Measurements from ENCODE around the gene PCNA.

The PCNA gene

DNA sequence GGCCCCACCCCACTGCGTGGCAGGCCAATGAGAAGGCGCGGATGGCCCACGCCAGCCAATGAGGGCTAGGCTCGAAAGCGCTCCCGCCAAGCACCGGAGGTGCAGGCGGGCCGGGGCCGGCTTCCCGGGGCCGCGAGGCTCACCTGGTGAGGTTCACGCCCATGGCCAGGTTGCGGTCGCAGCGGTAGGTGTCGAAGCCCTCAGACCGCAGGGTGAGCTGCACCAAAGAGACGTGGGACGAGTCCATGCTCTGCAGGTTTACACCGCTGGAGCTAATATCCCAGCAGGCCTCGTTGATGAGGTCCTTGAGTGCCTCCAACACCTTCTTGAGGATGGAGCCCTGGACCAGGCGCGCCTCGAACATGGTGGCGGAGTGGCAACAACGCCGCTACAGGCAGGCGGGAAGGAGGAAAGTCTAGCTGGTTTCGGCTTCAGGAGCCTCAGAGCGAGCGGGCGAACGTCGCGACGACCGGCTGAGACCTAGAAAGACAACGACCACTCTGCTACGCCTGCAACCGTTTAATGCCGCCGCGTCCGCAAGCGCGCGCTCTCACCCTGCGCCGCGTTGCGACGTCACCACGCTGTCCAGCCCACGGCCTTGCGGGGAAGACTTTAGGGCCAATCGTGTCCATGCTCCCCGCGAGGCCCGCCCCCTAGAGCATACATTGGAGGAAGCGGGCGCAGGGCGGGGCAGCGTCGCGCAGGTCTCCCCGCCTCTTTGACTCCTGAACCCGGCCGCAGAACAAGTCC is at the start of gene PCNA:
Gene PCNA, minus strand, starts transcription at position 524 of the 750 bp plus-strand sequence. Its CDS starts 160 bp downstream, at position 364.
- DNase-seq, result peak; percentile 98

DNA sequence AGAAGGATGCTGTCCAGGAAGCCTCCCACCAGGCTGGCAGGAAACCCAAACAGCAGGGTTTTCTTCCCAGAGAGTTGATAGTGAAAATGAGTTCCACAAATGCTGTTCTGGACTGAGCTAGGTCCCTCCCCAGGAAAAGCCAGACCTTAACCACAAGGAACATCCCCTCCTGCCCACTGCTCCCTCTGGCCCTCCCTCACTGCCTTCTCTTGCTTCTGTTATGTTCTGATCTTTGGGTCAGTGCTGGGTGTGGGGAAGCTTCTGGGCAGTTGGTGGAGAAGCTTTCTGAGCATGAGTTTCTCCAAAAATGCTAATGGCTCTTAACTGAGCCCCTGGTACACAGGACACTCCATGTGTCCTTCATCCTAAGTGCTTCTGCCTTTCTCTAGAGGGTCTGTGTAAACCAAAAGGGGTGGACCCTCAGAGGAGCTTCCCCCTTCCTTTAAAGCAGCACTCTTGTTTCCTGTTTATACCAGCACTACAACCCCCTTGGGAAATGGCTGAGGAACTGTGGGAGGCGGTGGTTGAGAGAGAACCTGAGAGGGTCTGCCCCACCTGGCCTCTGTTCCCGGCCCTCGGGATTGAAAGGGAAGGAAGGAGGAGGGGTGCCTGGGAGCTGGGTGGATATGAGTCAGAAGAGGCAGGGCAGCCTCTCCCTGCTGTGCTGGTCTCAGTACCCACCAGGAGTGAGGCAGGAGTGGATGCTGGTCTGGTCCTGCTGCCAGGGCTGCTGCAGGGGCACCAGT is 49.1 kb upstream of the PCNA start:
- DNase-seq, result no peak

DNA sequence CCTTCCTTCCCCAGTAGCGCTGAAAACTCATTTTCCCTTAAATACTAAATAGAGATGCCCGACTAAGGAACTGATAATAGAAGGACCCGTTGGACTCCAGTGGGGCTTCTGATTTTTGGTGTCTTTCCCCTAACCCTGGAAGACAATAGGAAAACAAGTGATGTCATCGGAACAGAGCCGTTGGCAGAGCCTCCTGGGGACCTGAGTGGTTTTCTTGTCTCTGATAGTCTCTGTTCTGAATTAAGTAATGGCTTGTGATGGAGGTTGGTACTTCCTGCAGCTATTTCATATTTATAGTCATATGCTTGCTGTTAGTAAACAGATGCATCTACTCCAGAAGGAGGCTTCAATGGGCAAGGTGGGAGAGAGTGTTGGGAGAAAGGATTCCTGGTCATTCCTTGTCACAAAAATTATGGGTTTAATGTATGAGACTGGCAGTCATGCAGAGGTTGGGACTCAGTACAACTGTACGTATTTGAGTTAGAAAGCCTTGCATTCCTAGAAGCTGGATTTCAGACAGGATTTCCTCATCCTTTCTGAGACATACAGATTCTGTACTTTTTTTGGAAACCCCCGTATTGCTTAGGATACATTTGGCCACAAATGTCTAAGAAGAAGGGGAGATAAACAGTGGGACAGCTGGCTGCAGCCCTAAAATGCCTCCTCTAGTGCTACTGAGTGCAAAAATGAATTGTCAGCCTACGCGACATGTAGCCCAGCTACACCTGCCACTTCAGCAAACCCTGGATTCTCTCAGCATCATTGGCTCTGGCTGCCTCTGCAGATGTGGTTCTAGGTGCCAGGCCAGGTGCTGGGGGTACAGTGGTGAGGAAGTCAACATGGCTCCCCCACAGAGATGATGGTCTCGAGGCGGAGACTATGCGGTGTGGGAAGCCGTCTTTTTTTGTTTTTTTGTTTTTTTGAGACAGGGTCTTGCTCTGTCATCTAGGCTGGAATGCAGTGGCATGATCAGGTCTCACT is 45.2 kb upstream of the PCNA start:
- DNase-seq, result no peak

DNA sequence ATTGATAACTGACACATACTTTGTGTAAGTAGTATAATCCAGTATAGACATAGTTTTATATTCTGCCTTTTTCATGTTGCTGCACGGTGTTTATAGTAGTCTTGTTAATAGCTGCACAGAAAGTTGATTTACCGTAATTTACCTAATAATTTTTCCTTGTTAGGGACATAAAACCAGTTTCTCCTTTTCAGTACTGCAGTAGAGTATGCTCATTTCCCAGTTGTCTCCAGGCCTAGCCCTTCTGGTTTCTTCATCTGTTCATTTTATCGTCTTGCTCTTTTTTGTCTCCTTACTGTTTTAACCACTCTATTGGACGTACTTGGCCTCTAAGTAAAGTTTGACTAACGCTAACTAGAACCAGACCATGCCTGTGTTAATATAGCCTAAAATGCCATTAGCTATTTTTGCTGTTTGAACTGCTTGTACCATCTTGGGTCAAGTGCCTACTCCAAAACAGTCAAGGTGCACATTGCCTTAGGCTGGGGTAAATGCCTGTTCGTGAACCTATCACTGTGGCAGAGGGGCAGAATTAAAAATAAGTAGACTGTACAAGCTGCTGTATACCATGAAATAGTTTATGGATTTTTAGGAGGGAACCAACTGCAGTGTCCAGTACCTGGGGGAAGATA is 41.9 kb upstream of the PCNA start:
- DNase-seq, result no peak

DNA sequence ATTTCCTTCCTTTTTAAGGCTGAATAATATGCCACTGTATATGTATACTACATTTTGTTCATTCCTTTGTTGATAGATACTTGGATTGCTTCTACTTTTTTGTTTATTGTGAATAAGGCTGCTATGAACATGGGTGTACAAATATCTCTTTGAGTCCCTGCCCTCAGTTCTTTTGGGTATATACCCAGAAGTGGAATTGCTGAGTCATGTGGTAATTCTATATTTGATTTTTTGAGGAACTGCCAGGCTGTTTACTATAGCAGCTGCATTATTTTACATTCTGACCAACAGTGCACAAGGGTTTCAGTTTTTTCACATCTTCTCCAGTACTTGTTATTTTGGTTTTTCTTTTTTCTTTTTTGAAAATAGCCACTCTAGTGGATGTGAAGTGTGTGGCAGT is 41.1 kb upstream of the PCNA start:
- no peak for DNase-seq

DNA sequence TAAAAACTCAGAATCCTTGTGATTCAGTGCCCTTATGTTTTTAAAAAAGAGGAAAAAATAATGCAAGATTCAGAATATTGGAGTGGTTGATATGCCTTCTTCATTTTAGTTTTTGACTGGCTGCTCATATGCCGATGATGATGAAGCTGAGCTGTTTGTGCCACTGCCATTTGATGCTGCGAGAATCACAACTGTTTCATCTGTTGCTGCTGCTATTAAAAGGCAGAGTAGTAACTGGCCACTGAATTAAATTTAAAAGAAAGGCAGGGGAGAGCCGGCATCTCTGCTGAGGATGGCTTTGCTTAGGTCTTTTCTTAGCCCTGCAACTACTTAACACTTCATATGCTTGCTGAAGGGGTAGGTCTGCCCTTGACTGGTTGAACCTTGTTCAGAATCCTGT is 40.2 kb upstream of the PCNA start:
- no peak for DNase-seq

DNA sequence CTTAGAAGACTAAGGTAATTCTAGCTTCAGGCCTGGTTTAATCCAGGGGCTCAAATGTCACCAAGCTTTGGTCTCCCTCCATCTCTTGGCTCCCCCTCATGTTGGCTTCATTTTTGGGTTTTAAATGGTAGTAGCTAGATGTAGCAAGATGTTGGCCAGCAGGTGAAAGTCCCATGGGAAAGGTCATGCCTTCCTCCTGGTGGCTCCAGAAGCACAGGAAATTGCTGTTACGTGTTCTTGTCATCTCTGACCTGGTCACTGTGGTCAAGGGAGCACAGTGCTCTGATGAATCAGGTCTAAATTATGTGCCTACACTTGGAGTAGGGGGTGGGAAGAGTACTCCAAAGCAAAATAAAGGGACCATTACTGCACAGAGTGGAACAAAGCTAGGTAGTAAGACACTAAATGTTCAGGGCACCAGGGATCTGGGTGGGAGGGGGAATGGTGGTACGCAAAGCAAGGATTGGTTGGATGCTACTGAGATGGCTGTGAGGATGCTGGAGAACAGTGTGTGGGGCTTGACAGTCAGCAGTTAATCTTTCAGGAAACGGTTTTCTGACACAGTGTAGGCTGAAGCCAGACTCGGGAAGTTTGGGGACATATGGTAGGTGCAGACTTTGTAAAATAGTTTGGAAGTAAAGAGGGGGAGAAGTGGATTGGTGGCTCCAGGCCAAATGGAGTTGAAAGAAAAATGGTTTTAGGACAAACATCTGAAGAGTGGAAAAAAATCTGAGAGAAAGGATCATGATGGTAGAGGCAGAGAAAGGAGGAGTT is 37.1 kb upstream of the PCNA start:
- DNase-seq, result no peak

DNA sequence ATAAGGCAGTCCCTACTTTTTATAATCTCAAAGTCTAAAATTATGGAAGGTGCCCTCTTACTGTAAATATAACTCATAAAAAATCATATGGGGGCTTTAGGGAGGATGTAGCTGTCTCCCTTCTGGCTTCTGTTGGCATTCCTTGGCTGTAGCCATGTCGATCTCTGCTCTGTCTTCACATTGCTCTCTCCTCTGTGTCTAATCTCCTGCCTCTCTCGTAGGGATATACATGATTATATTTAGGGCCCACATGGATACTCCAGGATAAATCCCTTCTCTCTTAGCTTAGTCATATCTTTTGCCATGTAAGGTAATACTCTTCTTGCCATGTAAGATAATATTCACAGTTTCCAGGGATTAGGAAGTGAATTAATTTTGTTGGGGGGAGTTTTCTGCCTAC is 35.6 kb upstream of the PCNA start:
- no peak for DNase-seq

DNA sequence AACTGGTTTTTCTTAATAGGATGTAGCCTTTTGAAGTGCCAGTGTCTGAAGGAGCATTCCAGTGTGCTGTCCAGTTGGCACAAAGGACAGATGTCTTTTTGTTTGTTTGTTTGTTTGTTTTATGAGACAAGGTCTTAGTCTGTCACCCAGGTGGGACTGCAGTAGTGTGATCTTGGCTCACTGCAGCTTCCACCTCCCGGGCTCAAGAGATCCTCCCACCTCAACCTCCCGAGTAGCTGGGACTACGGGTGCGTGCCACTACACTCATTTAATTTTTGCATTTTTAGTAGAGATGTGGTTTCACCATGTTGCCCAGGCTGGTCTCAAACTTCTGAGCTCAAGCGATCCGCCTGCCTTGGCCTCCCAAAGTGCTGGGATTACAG is 34.8 kb upstream of the PCNA start:
- DNase-seq, result no peak

DNA sequence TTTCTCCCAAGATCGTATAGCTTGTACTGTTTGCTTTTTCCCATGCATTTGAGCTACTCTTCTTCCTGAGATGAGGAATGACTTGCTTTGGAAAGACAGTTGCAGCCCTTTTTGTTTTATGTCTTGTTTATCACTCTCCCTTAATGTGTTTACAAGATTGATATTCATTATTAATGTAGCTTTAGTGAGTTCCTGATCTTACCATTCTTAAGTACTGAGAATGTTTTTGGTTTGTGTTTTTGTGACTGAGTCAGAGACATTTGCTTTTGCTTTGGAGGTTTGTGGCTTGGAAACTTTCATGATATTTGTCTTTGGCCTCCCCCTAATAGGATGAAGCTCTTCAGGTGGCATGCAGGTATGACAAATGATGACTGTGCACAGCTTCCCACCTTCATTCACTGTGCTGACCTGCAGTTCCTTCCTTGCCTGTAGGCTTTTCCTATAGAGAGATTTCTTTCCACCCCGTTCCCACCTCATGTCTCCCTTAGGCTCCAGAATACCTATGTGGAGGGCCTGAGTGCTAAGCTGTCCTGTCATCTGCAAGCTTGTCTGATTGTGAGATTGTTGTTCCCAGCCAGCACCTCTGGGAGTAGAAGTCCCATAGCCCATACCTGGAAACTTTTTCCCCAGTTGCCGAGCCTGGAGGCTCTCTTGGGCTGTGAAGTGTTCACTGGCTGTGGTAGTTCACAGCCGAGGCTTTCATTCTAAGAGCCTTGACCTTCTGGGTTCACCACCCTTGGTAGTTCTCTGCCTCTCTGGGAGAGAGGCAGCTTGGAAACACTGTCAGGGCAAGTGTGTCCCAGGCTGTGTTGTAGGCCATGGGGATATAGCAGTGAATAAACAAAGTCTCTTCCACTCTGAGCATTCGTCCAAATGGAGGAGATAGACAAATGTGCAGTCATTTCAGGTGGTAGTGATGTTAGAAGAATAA is 34.1 kb upstream of the PCNA start:
- no peak for DNase-seq

DNA sequence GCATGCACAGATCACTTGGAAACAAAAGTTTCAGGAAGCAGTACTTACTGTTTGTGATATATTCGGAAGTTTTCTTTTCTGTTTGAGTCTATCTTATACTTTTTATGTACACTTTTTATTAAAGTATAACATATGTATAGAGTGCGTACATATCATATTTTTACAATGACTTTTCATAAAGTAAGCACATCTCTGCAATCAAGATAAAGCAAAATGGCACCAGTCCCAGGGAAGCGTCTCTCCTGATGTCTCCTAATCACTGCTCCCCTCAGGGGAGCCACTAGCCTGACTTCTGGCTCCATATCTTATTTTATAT is 33.4 kb upstream of the PCNA start:
- no peak for DNase-seq

DNA sequence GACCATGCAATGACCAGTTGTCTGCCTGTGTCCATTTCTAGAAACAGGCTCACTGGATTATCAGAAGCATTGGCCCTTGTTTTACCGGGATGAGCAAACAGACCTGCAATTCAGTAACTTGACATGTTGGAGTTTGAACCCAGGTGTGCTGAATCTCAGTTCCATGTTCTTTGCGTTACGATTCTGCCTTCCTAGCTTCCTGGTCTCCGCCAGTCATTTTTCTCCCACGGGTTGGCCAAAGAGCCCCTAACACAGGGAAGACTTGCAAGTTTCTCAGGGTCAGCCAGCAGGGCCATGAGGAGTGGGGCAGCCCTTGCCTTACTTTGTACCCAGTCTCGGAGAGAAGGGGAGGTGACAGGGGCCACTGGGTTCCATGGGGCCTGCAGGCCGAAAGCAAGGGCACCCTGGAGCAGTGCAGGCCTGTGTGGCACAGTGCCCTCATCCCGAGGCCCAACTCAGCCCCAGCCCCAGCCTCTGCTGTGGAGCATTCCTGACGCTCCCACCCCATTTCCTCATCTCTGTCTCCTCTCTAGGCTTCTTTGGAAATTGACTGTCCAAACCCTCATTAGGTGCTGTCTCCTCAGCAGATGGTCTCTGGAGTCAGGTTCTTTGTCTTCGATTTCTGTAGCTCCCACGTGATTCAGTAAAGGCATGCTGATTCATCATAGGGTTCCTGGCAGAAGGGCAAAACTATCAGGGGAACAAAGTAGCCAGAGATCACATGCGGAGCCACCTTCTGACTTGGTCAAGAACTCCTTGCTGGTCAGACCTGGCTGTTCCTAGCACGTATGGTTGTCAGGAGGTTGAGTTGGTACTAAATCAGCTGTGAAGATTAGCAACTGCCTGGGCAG is 30.7 kb upstream of the PCNA start:
- DNase-seq, result no peak

DNA sequence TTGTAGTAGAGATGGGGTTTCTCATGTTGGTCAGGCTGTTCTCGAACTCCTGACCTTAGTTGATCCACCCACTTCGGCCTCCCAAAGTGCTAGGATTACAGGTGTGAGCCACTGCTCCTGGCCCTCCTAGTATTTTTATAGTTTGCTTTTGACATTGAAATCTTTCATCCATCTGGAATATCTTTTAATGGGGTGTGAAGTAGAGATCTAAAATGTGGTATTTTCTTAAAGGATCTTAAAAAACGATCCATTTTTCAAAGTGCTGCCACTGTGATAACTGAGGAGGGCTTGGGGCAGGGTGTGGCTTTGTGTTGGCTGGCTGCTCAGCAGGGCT is 30.1 kb upstream of the PCNA start:
- DNase-seq, result no peak

DNA sequence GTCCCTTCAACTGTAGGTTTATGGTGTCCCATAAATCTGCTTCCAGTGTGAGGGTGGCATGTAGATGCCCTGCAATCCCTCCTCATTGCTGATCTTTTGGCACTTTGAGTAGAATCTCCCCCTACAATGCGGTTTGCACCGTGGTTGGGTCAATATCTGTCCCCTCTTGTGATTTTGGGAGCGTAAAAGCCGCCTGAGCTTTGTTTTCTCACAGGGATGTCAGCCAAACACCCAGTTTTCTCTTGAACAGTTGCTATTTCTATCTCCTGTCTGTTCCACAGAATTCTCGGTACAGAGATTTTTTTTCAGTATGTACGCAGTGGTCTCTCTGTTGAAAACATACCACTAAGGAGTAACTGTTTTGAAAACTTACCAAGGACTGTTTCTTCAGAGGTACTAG is 28.8 kb upstream of the PCNA start:
- DNase-seq, result no peak

DNA sequence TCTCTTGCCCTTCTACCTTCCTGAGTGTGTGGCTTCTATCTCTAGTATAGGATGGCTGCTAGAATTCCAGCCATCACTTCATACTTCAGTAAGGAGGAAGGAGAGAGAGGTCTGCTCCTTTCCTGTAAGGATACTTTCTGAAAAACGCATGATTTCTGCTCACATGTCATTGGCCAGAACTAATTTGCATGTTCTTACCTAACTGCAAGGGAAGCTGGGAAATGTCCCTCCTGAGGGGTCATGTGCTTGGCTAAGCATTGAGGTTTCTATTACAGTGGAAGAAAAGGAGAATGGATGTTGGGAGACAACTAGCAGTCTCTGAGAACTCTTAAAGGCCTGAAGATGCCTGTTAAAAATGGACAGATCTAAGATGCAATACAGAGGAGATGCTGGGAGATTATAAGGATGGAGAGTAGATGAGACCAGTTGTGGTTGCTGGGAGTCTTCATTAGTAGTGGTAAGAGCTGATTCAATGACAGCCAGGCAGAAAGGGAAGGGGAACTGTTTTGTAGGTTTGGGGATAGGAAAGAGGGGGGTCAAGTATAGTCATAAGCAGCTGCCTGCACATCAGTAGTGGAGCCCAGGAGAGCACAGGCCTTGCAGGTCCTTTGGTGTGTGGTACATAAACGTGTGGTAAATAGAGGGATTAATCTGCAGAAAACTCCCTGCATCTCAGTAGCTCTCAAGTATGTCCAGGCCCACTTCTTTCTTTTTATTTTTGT is 27.3 kb upstream of the PCNA start:
- no peak for DNase-seq

DNA sequence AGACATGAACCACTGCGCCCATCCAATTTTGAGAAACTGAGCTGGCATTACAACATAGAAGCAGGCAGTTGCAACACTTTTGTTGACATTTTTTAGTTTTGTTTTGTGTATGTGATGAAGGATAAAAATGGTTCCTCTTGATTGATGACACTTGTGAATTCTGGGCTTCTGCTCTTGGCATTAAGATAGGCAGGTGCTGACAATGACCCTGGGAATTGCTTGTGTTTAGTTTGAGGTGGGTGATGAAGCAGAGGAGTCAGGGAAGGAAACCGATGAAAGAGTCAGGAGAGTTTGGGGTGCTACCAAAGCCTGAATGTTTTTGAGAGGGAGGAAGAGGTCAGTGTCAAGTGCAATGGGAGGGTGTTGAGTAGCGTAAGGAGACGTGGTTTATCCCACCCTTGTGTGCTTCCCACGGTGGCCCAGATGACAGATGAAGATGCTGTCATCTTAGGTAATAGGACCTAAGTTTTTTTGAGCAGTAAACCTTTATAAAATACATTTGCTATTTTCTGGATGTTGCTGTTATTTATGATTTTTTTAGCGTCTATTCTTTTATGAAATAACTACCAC is 26.4 kb upstream of the PCNA start:
- DNase-seq, result no peak

DNA sequence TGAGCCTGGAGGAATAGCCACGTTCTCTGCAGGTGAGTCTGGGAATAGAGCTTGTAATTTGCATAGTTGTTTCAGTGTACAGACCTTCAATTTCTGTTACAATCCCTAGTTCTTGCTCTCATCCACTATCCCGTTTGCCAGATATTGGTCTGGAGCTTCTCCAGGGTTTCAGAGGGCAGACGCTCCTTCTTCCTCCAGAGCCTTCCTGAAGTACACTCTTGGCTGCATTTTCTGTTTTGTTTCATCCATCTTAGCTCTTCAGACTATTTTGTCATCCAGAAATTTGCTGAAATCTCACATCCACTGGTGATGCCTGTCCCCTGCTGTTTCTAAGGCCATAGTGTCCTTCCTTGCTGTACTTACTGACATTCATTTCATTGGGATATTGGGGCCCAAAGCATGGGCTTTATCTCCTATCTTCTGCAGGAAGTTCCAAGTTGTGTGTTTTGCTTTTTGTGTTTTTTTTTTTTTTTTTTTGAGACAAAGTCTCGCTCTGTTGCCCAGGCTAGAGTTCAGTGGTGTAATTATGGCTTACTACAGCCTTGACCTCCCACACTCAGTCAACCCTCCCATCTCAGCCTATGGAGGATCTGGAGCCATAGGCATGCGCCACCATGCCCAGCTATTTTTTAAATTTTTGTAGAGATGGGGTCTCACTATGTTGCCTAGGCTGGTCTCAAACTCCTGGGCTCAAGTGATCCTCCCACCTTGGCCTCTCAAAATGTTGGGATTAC is 25.8 kb upstream of the PCNA start:
- DNase-seq, result no peak

DNA sequence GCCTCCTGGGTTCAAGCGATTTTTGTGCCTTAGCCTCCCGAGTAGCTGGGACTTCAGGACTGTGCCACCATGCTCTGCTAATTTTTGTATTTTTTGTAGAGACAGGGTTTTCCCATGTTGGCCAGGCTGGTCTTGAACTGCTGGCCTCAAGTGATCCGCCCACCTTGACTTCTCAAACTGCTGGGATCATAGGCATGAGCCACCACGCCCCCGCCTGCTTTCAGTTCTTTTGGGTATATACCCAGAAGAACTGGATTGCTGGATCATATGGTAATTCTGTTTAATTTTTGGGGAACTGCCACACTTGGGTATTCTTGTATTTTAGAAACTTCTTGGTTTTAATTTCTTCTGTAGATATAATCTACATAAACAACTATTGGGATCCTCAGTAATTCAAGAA is 24.1 kb upstream of the PCNA start:
- peak; percentile 33 to 50 for DNase-seq
